ENCODE measurements around the gene RLN3. TPM values are rescaled to one million over a fixed set of nuclear protein-coding genes. Genes with fewer than 3 reads are reported as not detected.

RLN3 gene
- total and polyA plus RNA-seq, 9 of the 15 experiments (the other 6 are each of a cell fraction or from before 2014, with no cell fraction given), result 0.31 to 1.2 (median 0.71) TPM; not detected in 6

- no peak for TF ChIP-seq ELK3 (CRISPR knock-in tag; IDR thresholded peaks at IDR 0.05)
- no peak for TF ChIP-seq ZFP30 (CRISPR knock-in tag; IDR thresholded peaks at IDR 0.05; ENCODE audit: borderline replicate concordance)
- TF ChIP-seq ZC3H11A (IDR thresholded peaks at IDR 0.05; ENCODE audit: low read depth, low read length), result no peak
- peak; percentile 100 for TF ChIP-seq NEUROD1 (IDR thresholded peaks at IDR 0.05; ENCODE audit: borderline replicate concordance, low read depth, low read length, partially characterized antibody)
- TF ChIP-seq EP300 (IDR thresholded peaks at IDR 0.05; ENCODE audit: low read length), result no peak
- peak; percentile 51 for TF ChIP-seq RBFOX2 (IDR thresholded peaks at IDR 0.05; ENCODE audit: low read depth, low read length)
- no peak for TF ChIP-seq XRCC5 (IDR thresholded peaks at IDR 0.05; ENCODE audit: low read depth, low read length)
- no peak; the same call in 1 of the 2 replicates for TF ChIP-seq ZNF583 (CRISPR knock-in tag; IDR thresholded peaks at IDR 0.05)
- no peak for TF ChIP-seq RAD21 (CRISPR knock-in tag; conservative IDR thresholded peaks at IDR 0.05 in 1 of 2, IDR thresholded peaks at IDR 0.05 in 1 of 2)
- TF ChIP-seq TBP (optimal IDR thresholded peaks at IDR 0.05; ENCODE audit: low read depth, low read length), result peak; percentile 14
- TF ChIP-seq ZFX (CRISPR knock-in tag; IDR thresholded peaks at IDR 0.05), result 0 out of 2 replicates have a peak, but pooled peaks have one; percentile 43
- TF ChIP-seq MYC (IDR thresholded peaks at IDR 0.05; ENCODE audit: low read depth, low read length), result no peak
- no peak for TF ChIP-seq MYC (CRISPR knock-in tag; IDR thresholded peaks at IDR 0.05; ENCODE audit: borderline replicate concordance, low read depth)
- no peak for TF ChIP-seq ADNP (tag; IDR thresholded peaks at IDR 0.05)
- no peak for TF ChIP-seq ZNF146 (CRISPR knock-in tag; IDR thresholded peaks at IDR 0.05; ENCODE audit: unreplicated experiment)
- TF ChIP-seq ZNF512 (tag; IDR thresholded peaks at IDR 0.05), result no peak
- TF ChIP-seq ELK1 (CRISPR knock-in tag; IDR thresholded peaks at IDR 0.05), result no peak
- no peak for TF ChIP-seq SMC3 (conservative IDR thresholded peaks at IDR 0.05; ENCODE audit: insufficient read depth, low read depth, low read length)
- no peak for TF ChIP-seq NBN (IDR thresholded peaks at IDR 0.05; ENCODE audit: low read depth)
- no peak for TF ChIP-seq ATF4 (CRISPR knock-in tag; IDR thresholded peaks at IDR 0.05)
- no peak for TF ChIP-seq GATAD2B (IDR thresholded peaks at IDR 0.05; ENCODE audit: borderline replicate concordance)
- no peak for TF ChIP-seq CBFB (CRISPR knock-in tag; IDR thresholded peaks at IDR 0.05)
- TF ChIP-seq SRSF9 (IDR thresholded peaks at IDR 0.05; ENCODE audit: borderline replicate concordance, low read depth, low read length), result no peak
- no peak for TF ChIP-seq ZNF133 (CRISPR knock-in tag; IDR thresholded peaks at IDR 0.05)
- TF ChIP-seq CXXC5 (CRISPR knock-in tag; IDR thresholded peaks at IDR 0.05), result no peak
- no peak; the same call in 1 of the 2 replicates for TF ChIP-seq BACH1 (tag; IDR thresholded peaks at IDR 0.05)
Measured at GRCh38 chr19:14006085-14006765, 21.7 kb upstream of the RLN3 start, which contains the start of gene RFX1 (continued).

Data from K562 (cell line).